CD4-positive, alpha-beta T cell treated with Interleukin-4 for 1 hour (primary cell): Measurements from ENCODE around the gene FMOD.
A peak's percentile ranks its signal among the peaks of the same experiment; 100 is the strongest.

ENCODE experiments used
- DNase-seq, 2 donors: peaks; one replicate each; pipeline ENCODE4 v3.0.0-alpha.2; 2020 to 2022

Gene FMOD

GRCh38 chr1:203351037-203351625, at the start of gene FMOD:
FMOD (minus strand) TSS chr1:203351122; CDS start chr1:203348270, 2,852 bp downstream.
- DNase-seq: no peak

- no peak for DNase-seq
Measured at GRCh38 chr1:203396595-203397194, 45.8 kb upstream of the FMOD start.

- DNase-seq: no peak
Measured at GRCh38 chr1:203395751-203396150, 44.8 kb upstream of the FMOD start.

- no peak for DNase-seq
Measured at GRCh38 chr1:203390298-203390697, 39.4 kb upstream of the FMOD start.

GRCh38 chr1:203388683-203389082, 37.8 kb upstream of the FMOD start:
- DNase-seq: no peak

- no peak for DNase-seq
Measured at GRCh38 chr1:203382026-203382425, 31.1 kb upstream of the FMOD start.

GRCh38 chr1:203381151-203381751, 30.3 kb upstream of the FMOD start:
- peak in 1 of 2 donors; percentile 39 for DNase-seq

- DNase-seq: no peak
Measured at GRCh38 chr1:203380420-203381150, 29.7 kb upstream of the FMOD start.

GRCh38 chr1:203379825-203380224, 28.9 kb upstream of the FMOD start:
- DNase-seq: no peak

GRCh38 chr1:203378556-203379245, 27.8 kb upstream of the FMOD start:
- DNase-seq: no peak

GRCh38 chr1:203373991-203374390, 23.1 kb upstream of the FMOD start:
- no peak for DNase-seq

- no peak for DNase-seq
Measured at GRCh38 chr1:203373002-203373401, 22.1 kb upstream of the FMOD start.

GRCh38 chr1:203371288-203371687, 20.4 kb upstream of the FMOD start:
- no peak for DNase-seq

GRCh38 chr1:203369666-203370065, 18.7 kb upstream of the FMOD start:
- peak in 1 of 2 donors; percentile 26 for DNase-seq

GRCh38 chr1:203368624-203369451, 17.9 kb upstream of the FMOD start:
- peak in 1 of 2 donors; percentile 66 for DNase-seq

GRCh38 chr1:203367057-203367456, 16.1 kb upstream of the FMOD start:
- no peak for DNase-seq

- no peak for DNase-seq
Measured at GRCh38 chr1:203366476-203366875, 15.6 kb upstream of the FMOD start.

GRCh38 chr1:203364806-203365205, 13.9 kb upstream of the FMOD start:
- no peak for DNase-seq

- no peak for DNase-seq
Measured at GRCh38 chr1:203364094-203364801, 13.3 kb upstream of the FMOD start.

- no peak for DNase-seq
Measured at GRCh38 chr1:203362720-203363025, 11.8 kb upstream of the FMOD start.

GRCh38 chr1:203361945-203362719, 11.2 kb upstream of the FMOD start:
- peak in 1 of 2 donors; percentile 42 for DNase-seq
